NCI-H69 (cell line): Measurements from ENCODE around the gene CLTC.

ENCODE experiments used
- DNase-seq: peaks from one replicate; lab custom pipeline; 2025; lab: John Stamatoyannopoulos, UW

Gene CLTC

GRCh38 chr17:59725691-59726090 lies 106.0 kb downstream of the CLTC start:
- DNase-seq = no peak

GRCh38 chr17:59727817-59728533 lies 108.3 kb downstream of the CLTC start:
- DNase-seq = no peak

GRCh38 chr17:59730268-59730834 lies 110.7 kb downstream of the CLTC start:
- DNase-seq = no peak

GRCh38 chr17:59733697-59734096 lies 114.0 kb downstream of the CLTC start:
- no peak for DNase-seq

GRCh38 chr17:59734226-59734625 lies 114.5 kb downstream of the CLTC start:
- DNase-seq = no peak

GRCh38 chr17:59737324-59737723 lies 117.6 kb downstream of the CLTC start:
- DNase-seq = no peak

- DNase-seq = no peak
Observed at GRCh38 chr17:59743842-59744241, 124.1 kb downstream of the CLTC start.

GRCh38 chr17:59745040-59745439 lies 125.3 kb downstream of the CLTC start:
- no peak for DNase-seq
